Neutrophil (primary cell): Measurements from ENCODE around the gene PGM2L1.

ENCODE experiments used
- H3K27ac ChIP-seq: fragments of 200-600 bp; sonication (generic); 2 replicates; pipeline ENCODE4 v1.5.1; 2016; ENCODE audit warnings: mild to moderate bottlenecking, moderate library complexity
- H3K27me3 ChIP-seq: fragments of 200-600 bp; sonication (generic); 2 replicates; pipeline ENCODE4 v1.6.0; 2016; ENCODE audit warnings: mild to moderate bottlenecking
- H3K36me3 ChIP-seq: fragments of 200-600 bp; sonication (generic); 2 replicates; pipeline ENCODE4 v1.5.1; 2017
- H3K4me1 ChIP-seq, 2 experiments: fragments of 200-600 bp in 1 of 2; sonication (generic) in 1 of 2; 1 replicate in 1 of 2; 2 replicates in 1 of 2; pipeline versions ENCODE4 v1.5.1 to v1.6.1; 2013 to 2016; ENCODE audit warnings: low read depth in 1 of 2, low read length in 1 of 2, mild to moderate bottlenecking in 1 of 2, moderate library complexity in 1 of 2; ENCODE audit not compliant: control insufficient read depth in 1 of 2, insufficient read depth in 1 of 2
- H3K4me3 ChIP-seq, 2 experiments: fragments of 200-600 bp in 1 of 2; sonication (generic) in 1 of 2; 1 replicate in 1 of 2; 2 replicates in 1 of 2; pipeline ENCODE4 v1.5.1; 2013 to 2016; ENCODE audit warnings: low read depth in 1 of 2, low read length in 1 of 2, mild to moderate bottlenecking in 1 of 2, moderate library complexity in 1 of 2
- H3K9me3 ChIP-seq: fragments of 200-600 bp; sonication (generic); 2 replicates; pipeline ENCODE4 v1.5.1; 2016
- TF ChIP-seq, protein P1 (sequence below): fragments of 200-600 bp; sonication (generic); IDR thresholded peaks from 2 replicates; pipeline ENCODE4 v1.5.1; 2016; ENCODE audit warnings: antibody characterized with exemption

The PGM2L1 gene

DNA sequence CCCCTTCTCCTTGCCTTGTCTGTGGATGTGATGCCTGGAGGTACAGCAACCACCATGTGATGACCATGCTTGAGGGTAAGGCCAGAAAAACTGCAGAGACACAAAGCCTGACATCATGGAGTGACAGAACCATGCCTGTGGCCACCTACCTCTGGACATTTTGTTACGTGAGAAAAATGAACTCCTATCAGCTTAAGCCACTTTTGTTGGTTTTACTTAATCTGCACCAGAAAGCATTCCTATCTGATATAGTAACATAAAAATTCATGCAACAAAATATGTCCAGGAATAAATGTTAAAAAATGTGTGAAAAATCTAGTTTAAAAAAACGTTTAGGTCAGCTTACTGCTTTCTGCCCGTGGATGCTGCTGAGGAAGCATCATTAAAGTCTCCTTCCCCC, 44.2 kb downstream of the PGM2L1 start:
- Histone ChIP-seq H3K27me3 (no peaks in the 10 kb centered on the region), H3K27ac (no peak overlapping the region), H3K9me3 (no peaks in the 10 kb centered on the region), H3K36me3 (peaks cover 14% of the 10 kb centered on the region), H3K4me1 (no peaks in the 10 kb centered on the region), H3K4me3 (no peak overlapping the region)
- TF ChIP-seq, protein P1, sequence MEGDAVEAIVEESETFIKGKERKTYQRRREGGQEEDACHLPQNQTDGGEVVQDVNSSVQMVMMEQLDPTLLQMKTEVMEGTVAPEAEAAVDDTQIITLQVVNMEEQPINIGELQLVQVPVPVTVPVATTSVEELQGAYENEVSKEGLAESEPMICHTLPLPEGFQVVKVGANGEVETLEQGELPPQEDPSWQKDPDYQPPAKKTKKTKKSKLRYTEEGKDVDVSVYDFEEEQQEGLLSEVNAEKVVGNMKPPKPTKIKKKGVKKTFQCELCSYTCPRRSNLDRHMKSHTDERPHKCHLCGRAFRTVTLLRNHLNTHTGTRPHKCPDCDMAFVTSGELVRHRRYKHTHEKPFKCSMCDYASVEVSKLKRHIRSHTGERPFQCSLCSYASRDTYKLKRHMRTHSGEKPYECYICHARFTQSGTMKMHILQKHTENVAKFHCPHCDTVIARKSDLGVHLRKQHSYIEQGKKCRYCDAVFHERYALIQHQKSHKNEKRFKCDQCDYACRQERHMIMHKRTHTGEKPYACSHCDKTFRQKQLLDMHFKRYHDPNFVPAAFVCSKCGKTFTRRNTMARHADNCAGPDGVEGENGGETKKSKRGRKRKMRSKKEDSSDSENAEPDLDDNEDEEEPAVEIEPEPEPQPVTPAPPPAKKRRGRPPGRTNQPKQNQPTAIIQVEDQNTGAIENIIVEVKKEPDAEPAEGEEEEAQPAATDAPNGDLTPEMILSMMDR, result no peak

DNA sequence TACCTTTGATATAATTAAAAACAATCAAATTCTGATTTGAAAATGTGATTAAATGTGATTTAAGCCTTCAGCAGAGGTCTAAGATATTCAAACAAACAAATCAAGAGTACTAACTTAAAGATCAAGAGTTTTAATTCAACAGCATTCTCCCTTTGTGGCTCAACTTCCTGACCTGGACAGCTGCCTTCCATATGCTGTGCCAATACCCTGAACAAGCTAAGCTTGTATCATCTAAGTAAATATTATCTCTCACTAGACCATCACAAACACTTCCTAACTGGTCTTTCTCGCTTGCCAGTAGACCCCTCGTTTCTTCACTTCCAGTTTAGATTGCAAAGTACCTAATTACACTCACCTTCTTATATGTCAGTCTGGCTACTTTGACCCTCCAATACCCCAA, 50.9 kb downstream of the PGM2L1 start:
- H3K9me3 ChIP-seq, result no peaks in the 10 kb centered on the region
- no peaks in the 10 kb centered on the region for H3K27me3 ChIP-seq
- H3K27ac ChIP-seq, result no peak overlapping the region
- no peaks in the 10 kb centered on the region for H3K4me1 ChIP-seq
- TF ChIP-seq, protein P1, result no peak
- no peak overlapping the region for H3K4me3 ChIP-seq
- H3K36me3 ChIP-seq, result peaks cover 13% of the 10 kb centered on the region

DNA sequence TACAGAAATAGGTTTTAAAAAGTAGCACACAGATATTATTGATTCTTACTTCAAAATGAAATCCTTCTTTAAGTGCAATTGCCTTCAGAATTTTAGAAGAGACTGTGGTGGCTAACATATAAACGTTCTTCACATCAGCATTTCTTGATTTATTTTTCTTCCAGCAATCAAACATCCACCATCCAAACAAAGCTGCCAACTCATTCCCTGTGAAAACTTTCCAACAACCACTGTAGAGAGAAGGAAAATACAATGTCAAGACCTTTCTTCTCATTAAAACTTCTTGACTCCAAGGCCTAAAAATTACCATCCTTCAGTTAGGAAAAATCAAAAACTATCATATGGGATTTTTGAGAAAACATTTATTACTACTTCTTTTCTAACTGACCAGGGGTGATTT, 52.8 kb downstream of the PGM2L1 start:
- Histone ChIP-seq H3K4me1 (no peaks in the 10 kb centered on the region), H3K9me3 (no peaks in the 10 kb centered on the region), H3K27ac (no peak overlapping the region), H3K4me3 (no peak overlapping the region), H3K27me3 (no peaks in the 10 kb centered on the region), H3K36me3 (peaks cover 13% of the 10 kb centered on the region)
- TF ChIP-seq, protein P1, result no peak

DNA sequence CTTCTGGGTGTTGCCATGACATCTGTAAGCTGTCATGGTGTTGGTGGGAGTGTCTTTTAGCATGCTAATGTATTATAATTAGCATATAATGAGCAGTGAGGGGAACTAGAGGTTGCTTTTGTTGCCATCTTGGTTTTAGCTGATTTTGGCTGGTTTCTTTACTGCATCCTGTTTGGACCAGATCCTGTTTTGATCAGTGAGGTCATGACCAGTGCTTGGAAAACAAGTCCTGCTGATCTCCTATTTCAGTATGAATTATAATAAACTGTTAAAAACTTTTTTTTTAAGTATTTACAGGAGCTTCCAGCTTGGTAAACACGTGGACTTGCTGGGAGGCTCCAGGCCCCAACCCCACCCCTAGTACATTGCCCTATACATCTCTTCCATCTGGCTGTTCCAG, 56.3 kb downstream of the PGM2L1 start:
- H3K9me3 ChIP-seq, result no peaks in the 10 kb centered on the region
- H3K4me3 ChIP-seq, result no peak overlapping the region
- no peaks in the 10 kb centered on the region for H3K4me1 ChIP-seq
- no peaks in the 10 kb centered on the region for H3K27me3 ChIP-seq
- no peak overlapping the region for H3K27ac ChIP-seq
- TF ChIP-seq, protein P1, result no peak
- peaks cover 26% of the 10 kb centered on the region for H3K36me3 ChIP-seq

DNA sequence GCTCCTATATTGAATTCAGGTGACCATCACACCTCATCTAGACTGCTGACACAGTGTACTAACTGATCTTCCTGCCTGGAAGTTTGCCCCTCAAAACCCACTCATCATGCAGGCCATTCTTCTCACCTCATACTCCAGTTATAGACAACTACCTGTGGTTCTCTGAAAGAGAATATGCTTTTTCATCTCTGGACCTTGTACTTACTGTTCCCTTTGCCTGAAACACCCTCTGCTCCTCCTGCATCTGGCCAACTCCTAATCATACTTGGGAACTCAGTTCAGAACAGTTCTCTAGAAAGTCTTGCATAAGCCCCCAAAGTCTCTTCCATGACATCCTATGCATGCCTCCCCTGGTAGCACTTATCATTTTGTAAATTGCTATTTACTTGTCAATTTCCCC, 58.6 kb downstream of the PGM2L1 start:
- no peaks in the 10 kb centered on the region for H3K9me3 ChIP-seq
- H3K27me3 ChIP-seq, result no peaks in the 10 kb centered on the region
- H3K4me3 ChIP-seq, result no peak overlapping the region
- H3K4me1 ChIP-seq, result no peaks in the 10 kb centered on the region
- H3K27ac ChIP-seq, result no peak overlapping the region
- peaks cover 18% of the 10 kb centered on the region for H3K36me3 ChIP-seq
- TF ChIP-seq, protein P1, result no peak

DNA sequence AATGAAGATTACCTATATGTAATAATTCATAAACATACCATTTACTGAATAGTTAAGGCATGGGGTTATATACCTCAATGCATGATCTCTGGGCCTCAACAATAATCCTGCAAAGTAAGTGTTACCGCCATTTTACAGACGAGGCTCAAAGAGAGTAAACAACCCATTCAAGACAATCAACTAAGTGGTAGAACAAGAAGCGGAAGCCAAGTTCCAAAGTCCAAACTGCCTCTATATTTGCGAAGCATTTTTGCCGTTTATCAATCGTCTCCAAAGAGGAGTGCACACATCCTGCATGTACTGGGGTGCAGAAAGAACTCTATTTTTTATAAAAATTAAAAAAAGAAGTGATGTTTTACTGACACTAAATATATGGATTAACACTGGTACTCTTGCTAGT, 59.3 kb downstream of the PGM2L1 start:
- H3K27ac ChIP-seq, result no peak overlapping the region
- H3K36me3 ChIP-seq, result peaks cover 14% of the 10 kb centered on the region
- H3K27me3 ChIP-seq, result no peaks in the 10 kb centered on the region
- no peaks in the 10 kb centered on the region for H3K9me3 ChIP-seq
- no peak overlapping the region for H3K4me3 ChIP-seq
- TF ChIP-seq, protein P1, result no peak
- no peaks in the 10 kb centered on the region for H3K4me1 ChIP-seq
